Epithelial cell of proximal tubule (primary cell): ENCODE measurements around the gene PXK. TPM values are rescaled to one million over a fixed set of nuclear protein-coding genes. Genes with fewer than 3 reads are reported as not detected.

Experiments used
- DNase-seq: peaks from one replicate; pipeline ENCODE4 v3.0.0-alpha.2; 2011; ENCODE audit warnings: low read depth
- H3K4me3 ChIP-seq: 2 replicates; pipeline ENCODE4 v1.5.1; 2011; ENCODE audit warnings: low read depth, mild to moderate bottlenecking, low read length
- total RNA-seq: library from RNA; depleted of rRNA; stranded (reverse); fragments of >200 nt; gene quantifications from 2 replicates; pipeline ENCODE4 v1.2.3, GENCODE V29; 2015
- TF ChIP-seq, protein P1 (sequence below): conservative IDR thresholded peaks from 2 replicates; pipeline ENCODE4 v1.5.1; 2012; ENCODE audit warnings: low read depth, mild to moderate bottlenecking, low read length

Gene PXK
- total RNA-seq, 1 donor from 2014 or later = 10.1 TPM

DNA sequence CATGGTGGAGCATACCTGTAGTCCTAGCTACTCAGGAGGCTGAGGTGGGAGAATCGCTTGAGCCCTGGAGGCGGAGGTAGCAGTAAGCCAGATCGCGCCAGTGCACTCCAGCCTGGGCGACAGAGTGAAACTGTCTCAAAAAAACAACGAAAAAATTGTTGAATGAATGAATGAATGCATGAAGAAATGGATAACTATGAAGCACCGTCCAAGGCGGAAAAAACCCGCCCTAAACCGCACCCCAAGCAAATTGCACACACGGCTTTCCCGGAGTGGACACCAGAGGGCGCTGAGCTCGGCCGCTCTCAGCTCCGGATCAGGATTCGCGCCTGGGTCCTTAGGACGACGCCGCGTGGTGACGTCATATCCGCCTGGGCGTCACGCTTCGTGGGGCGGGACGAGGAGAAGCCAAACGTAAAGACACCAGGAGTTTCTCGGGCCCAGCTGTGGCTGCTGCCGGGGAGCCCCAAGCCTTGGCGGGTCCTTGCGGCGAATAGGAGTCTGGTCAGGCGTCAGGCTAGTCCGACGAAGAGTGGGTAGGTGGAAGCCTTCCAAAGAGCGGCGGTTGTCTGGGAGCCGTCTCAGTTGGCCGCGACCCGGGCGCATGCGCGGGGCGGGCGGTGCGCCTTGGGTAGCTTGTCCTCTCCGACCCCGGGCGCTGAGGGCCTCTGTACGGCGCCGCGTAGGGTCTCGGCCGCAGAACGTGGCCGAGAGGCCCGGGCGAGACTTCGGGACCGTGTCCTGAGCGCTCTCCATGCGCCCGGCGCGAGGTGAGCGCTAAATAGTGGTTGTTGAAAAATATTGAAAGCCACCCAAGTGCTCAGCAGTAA is 26.6 kb upstream of the PXK start, which contains the start of the genes HTD2 and RPP14:
Gene HTD2, plus strand, starts transcription at position 639 of the 830 bp plus-strand sequence. CDS start 11,094 bp downstream, outside the sequence.
Gene RPP14, plus strand, starts transcription at position 364 of the 830 bp plus-strand sequence. CDS start 4,085 bp downstream, outside the sequence.
- peak; percentile 66 for DNase-seq
- peak within 1 kb of the TSS; percentile 64 for H3K4me3 ChIP-seq
- TF ChIP-seq, protein P1, sequence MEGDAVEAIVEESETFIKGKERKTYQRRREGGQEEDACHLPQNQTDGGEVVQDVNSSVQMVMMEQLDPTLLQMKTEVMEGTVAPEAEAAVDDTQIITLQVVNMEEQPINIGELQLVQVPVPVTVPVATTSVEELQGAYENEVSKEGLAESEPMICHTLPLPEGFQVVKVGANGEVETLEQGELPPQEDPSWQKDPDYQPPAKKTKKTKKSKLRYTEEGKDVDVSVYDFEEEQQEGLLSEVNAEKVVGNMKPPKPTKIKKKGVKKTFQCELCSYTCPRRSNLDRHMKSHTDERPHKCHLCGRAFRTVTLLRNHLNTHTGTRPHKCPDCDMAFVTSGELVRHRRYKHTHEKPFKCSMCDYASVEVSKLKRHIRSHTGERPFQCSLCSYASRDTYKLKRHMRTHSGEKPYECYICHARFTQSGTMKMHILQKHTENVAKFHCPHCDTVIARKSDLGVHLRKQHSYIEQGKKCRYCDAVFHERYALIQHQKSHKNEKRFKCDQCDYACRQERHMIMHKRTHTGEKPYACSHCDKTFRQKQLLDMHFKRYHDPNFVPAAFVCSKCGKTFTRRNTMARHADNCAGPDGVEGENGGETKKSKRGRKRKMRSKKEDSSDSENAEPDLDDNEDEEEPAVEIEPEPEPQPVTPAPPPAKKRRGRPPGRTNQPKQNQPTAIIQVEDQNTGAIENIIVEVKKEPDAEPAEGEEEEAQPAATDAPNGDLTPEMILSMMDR = peak; percentile 98

DNA sequence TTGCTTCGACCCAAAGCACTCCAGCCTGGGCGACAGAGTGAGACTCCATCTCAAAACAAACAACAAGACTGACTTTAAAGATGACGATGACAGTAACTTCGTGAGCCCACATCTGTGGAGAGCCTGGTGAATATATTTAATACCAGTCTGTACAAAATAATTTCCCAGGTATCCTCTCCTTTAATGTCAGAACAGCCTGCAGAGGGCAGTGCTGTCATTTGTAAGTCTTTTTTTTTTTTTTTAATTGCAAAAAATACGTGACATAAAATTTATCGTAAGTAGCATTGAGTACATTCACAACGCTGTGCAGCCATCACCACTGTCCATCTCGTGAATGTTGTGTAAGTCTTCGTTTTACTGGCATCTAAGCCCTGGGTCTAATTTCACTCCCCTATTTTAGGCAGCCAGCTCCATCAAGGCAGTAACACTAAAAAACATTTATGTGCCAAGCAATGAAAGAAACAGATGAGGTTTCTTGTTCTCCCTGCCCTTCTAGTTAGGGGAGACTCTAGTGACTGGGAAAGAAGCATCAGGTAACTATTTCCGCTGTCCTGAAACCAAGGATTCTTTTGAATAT is 25.0 kb upstream of the PXK start:
- TF ChIP-seq, protein P1 = peak; percentile 62
- peak overlapping the region; percentile 64 for H3K4me3 ChIP-seq
- no peak for DNase-seq

- DNase-seq = no peak
- TF ChIP-seq, protein P1 = no peak
- no peak overlapping the region for H3K4me3 ChIP-seq
Observed at GRCh38 chr3:58308728-58309127, 24.0 kb upstream of the PXK start.

- DNase-seq = no peak
- TF ChIP-seq, protein P1 = no peak
- no peak overlapping the region for H3K4me3 ChIP-seq
Observed at GRCh38 chr3:58317811-58318210, 14.9 kb upstream of the PXK start.

DNA sequence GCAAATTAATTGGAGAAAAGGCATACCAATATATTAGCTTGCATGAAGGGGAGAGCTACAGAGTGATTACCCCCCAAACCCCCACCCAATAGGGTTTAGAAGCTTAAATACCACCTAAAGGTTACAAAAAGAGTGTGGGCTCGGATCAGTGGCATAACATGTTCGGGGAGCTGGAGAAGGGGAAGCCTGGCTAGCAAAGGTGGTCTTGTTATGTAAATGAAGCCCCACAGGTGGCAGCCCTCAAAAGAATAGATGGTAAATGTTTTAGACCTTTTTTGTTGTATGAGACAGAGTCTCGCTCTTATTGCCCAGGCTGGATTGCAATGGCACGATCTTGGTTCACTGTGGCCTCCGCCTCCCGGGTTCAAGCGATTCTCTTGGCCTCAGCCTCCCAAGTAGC is 10.9 kb upstream of the PXK start:
- TF ChIP-seq, protein P1 = no peak
- no peak for DNase-seq

GRCh38 chr3:58322793-58323192 is 9.9 kb upstream of the PXK start:
- no peak overlapping the region for H3K4me3 ChIP-seq
- no peak for DNase-seq
- TF ChIP-seq, protein P1 = no peak

More for the DNA sequence above, 10.9 kb upstream of the PXK start:
- no peak overlapping the region for H3K4me3 ChIP-seq
